K562 (cell line): ENCODE data around the gene STIM1. TPM values are rescaled to one million over a fixed set of nuclear protein-coding genes. Genes with fewer than 3 reads are reported as not detected.

Experiments used
- CEBPZ ChIP-seq: fragments of 150-350 bp; IDR thresholded peaks from 2 replicates; pipeline ENCODE4 v1.6.1; 2014; ENCODE audit warnings: low read depth, mild to moderate bottlenecking, low read length, borderline replicate concordance
- CHCHD3 ChIP-seq: fragments of 250-450 bp; sonication (Bioruptor Pico); IDR thresholded peaks from 2 replicates; pipeline ENCODE4 v2.1.2; 2022; ENCODE audit warnings: mild to moderate bottlenecking
- CTCF ChIP-seq, 3 experiments: IDR thresholded peaks in 2 of 3; conservative IDR thresholded peaks in 1 of 3; 2 replicates each; pipeline ENCODE4 v1.5.1; 2011 to 2012; ENCODE audit warnings: low read length in 3 of 3, mild to moderate bottlenecking in 3 of 3, control low read depth in 2 of 3, improper control_type of control experiment in 1 of 3, inconsistent platforms in 1 of 3, low read depth in 1 of 3, mixed read lengths in 1 of 3, moderate library complexity in 1 of 3; ENCODE audit not compliant: insufficient read depth in 2 of 3
- EP400 ChIP-seq: fragments of 450-650 bp; IDR thresholded peaks from 2 replicates; pipeline ENCODE4 v1.6.1; 2017; ENCODE audit warnings: antibody characterized with exemption, mild to moderate bottlenecking, moderate library complexity
- HNRNPL ChIP-seq: fragments of 200-400 bp; formaldehyde crosslinking; IDR thresholded peaks from 2 replicates; pipeline ENCODE4 v1.6.1; 2017; ENCODE audit warnings: low read depth, mild to moderate bottlenecking, low read length
- IRF2 ChIP-seq: sonication (generic); formaldehyde crosslinking; IDR thresholded peaks from 2 replicates; pipeline ENCODE4 v1.8.1; 2022; ENCODE audit warnings: mild to moderate bottlenecking, missing genetic modification reagents
- NCOA1 ChIP-seq: fragments of 450-650 bp; IDR thresholded peaks from 2 replicates; pipeline ENCODE4 v1.6.1; 2016; ENCODE audit warnings: low read depth
- NFE2 ChIP-seq: IDR thresholded peaks from 2 replicates; pipeline ENCODE4 v1.6.1; 2014; ENCODE audit warnings: antibody characterized with exemption, low read depth
- SRSF7 ChIP-seq: fragments of 200-400 bp; formaldehyde crosslinking; optimal IDR thresholded peaks from 2 replicates; pipeline ENCODE3; 2017; ENCODE audit warnings: mild to moderate bottlenecking, low read depth, low read length
- XRCC4 ChIP-seq: IDR thresholded peaks from one replicate; pipeline ENCODE4 v1.6.1; 2011; ENCODE audit not compliant: insufficient read depth, insufficient read length; ENCODE audit errors: extremely low read depth
- XRCC5 ChIP-seq: fragments of 200-400 bp; formaldehyde crosslinking; IDR thresholded peaks from 2 replicates; pipeline ENCODE4 v1.6.1; 2017; ENCODE audit warnings: low read depth, mild to moderate bottlenecking, low read length
- ZNF140 ChIP-seq: fragments of 250-450 bp; sonication (Bioruptor Pico); IDR thresholded peaks from 2 replicates; pipeline ENCODE4 v1.8.0; 2021; ENCODE audit warnings: moderate library complexity, mild to moderate bottlenecking, inconsistent platforms
- polyA plus RNA-seq, 8 experiments: library from polyadenylated mRNA; depleted of rRNA in 4 of 8; stranded (reverse) in 5 of 8; unstranded in 3 of 8; fragments of >200 nt; fragmentation: Nextera tagmentation in 2 of 8; fragmentation: Illumina TruSeq in 1 of 8; extraction: Ambion mirVana in 2 of 8; extraction: Trizol in 1 of 8; gene quantifications; 2 replicates each; pipeline versions ENCODE4 v1.2.1 to v1.2.3, GENCODE V29; 2011 to 2014; ENCODE audit warnings: inconsistent platforms in 1 of 8, missing spikeins in 1 of 8
- small RNA-seq: library from RNA; depleted of rRNA; stranded (forward); fragments of <200 nt; gene quantifications from one replicate; pipeline ENCODE3, GENCODE V24; 2014
- total RNA-seq, 7 experiments: library from RNA; depleted of rRNA in 6 of 7; stranded (reverse); fragments of >200 nt in 6 of 7; fragmentation: Illumina TruSeq in 2 of 7; extraction: Trizol in 2 of 7; gene quantifications; 2 replicates each; pipeline versions ENCODE4 v1.2.1 to v1.2.3, GENCODE V29; 2011 to 2021; ENCODE audit warnings: low replicate concordance in 1 of 7

STIM1 gene
- total and polyA plus RNA-seq, 9 of the 15 experiments (the other 6 are each of a cell fraction or from before 2014, with no cell fraction given), result 7.7 to 50.5 (median 22.5) TPM

- TF ChIP-seq CEBPZ (no peak), ZNF140 (no peak), SRSF7 (no peak), NFE2 (no peak), XRCC5 (no peak), XRCC4 (no peak), EP400 (peak; percentile 36; the same call in 1 of the 2 replicates), CHCHD3 (CRISPR knock-in tag) (no peak), NCOA1 (no peak), CTCF (IDR thresholded peaks at IDR 0.05 in 2 of 3, conservative IDR thresholded peaks at IDR 0.05 in 1 of 3; ENCODE audit: insufficient read depth in 2 of 3, low read depth in 1 of 3, low read length in 3 of 3) (no peak), HNRNPL (no peak), IRF2 (no peak)
Measured at GRCh38 chr11:4140067-4140636, 284.7 kb downstream of the STIM1 start (continued).

Small RNA genes lying within 50 kb of the gene (small RNA-seq; reads per million reads assigned to genes)
- gene AC087441.2, result not detected
- not detected for gene RF00409
- gene RPS29P20, result not detected

Other genes starting within 250 kb of the STIM1 start
- 0.49 and 0.50 TPM in 2 replicates for gene ART5, start 213.7 kb upstream of the STIM1 start, total RNA-seq (2014; rRNA removed)
- 0.33 TPM in 1 of 2 replicates, not detected in the other for gene ART5, start 213.7 kb upstream of the STIM1 start, total RNA-seq (2014; rRNA removed; fragmentation: Illumina TruSeq; extraction: Trizol)
- 0.25 and 0.26 TPM in 2 replicates for gene ART5, start 213.7 kb upstream of the STIM1 start, total RNA-seq (2015; rRNA removed; fragmentation: Illumina TruSeq; extraction: Trizol)
- 0.29 and 0.38 TPM in 2 replicates for gene ART5, start 213.7 kb upstream of the STIM1 start, total RNA-seq (2021)
- 0.57 and 0.59 TPM in 2 replicates for gene ART5, start 213.7 kb upstream of the STIM1 start, polyA plus RNA-seq (2011; rRNA removed)
- gene ART5, start 213.7 kb upstream of the STIM1 start, polyA plus RNA-seq (2014; fragmentation: Illumina TruSeq; extraction: Trizol), result 0.13 and 0.17 TPM in 2 replicates
- gene ART5, start 213.7 kb upstream of the STIM1 start, polyA plus RNA-seq (2014; fragmentation: Nextera tagmentation; extraction: Ambion mirVana), result under 1 TPM; 0.08 TPM
- gene ART5, start 213.7 kb upstream of the STIM1 start, polyA plus RNA-seq (2014; rRNA removed), result 0.28 and 0.53 TPM in 2 replicates
- not detected in 2 replicates for gene ART1, start 210.5 kb upstream of the STIM1 start, total RNA-seq (2014; rRNA removed)
- not detected in 2 replicates for gene ART1, start 210.5 kb upstream of the STIM1 start, total RNA-seq (2014; rRNA removed; fragmentation: Illumina TruSeq; extraction: Trizol)
- gene ART1, start 210.5 kb upstream of the STIM1 start, total RNA-seq (2015; rRNA removed; fragmentation: Illumina TruSeq; extraction: Trizol), result not detected in 2 replicates
- not detected in 2 replicates for gene ART1, start 210.5 kb upstream of the STIM1 start, total RNA-seq (2021)
- not detected in 2 replicates for gene ART1, start 210.5 kb upstream of the STIM1 start, polyA plus RNA-seq (2011; rRNA removed)
- gene ART1, start 210.5 kb upstream of the STIM1 start, polyA plus RNA-seq (2014; fragmentation: Illumina TruSeq; extraction: Trizol), result not detected in 2 replicates
- not detected for gene ART1, start 210.5 kb upstream of the STIM1 start, polyA plus RNA-seq (2014; fragmentation: Nextera tagmentation; extraction: Ambion mirVana)
- gene ART1, start 210.5 kb upstream of the STIM1 start, polyA plus RNA-seq (2014; rRNA removed), result not detected in 2 replicates
- 0.82 and 0.90 TPM in 2 replicates for gene CHRNA10, start 184.3 kb upstream of the STIM1 start, total RNA-seq (2014; rRNA removed)
- gene CHRNA10, start 184.3 kb upstream of the STIM1 start, total RNA-seq (2014; rRNA removed; fragmentation: Illumina TruSeq; extraction: Trizol), result 0.65 and 0.67 TPM in 2 replicates
- gene CHRNA10, start 184.3 kb upstream of the STIM1 start, total RNA-seq (2015; rRNA removed; fragmentation: Illumina TruSeq; extraction: Trizol), result 1.8 and 1.9 TPM in 2 replicates
- 1.4 and 1.5 TPM in 2 replicates for gene CHRNA10, start 184.3 kb upstream of the STIM1 start, total RNA-seq (2021)
- gene CHRNA10, start 184.3 kb upstream of the STIM1 start, polyA plus RNA-seq (2011; rRNA removed), result 0.81 and 1.3 TPM in 2 replicates
- 0.67 and 0.79 TPM in 2 replicates for gene CHRNA10, start 184.3 kb upstream of the STIM1 start, polyA plus RNA-seq (2014; fragmentation: Illumina TruSeq; extraction: Trizol)
- gene CHRNA10, start 184.3 kb upstream of the STIM1 start, polyA plus RNA-seq (2014; fragmentation: Nextera tagmentation; extraction: Ambion mirVana), result under 1 TPM; 0.35 to 0.42 TPM
- 1.7 and 2.3 TPM in 2 replicates for gene CHRNA10, start 184.3 kb upstream of the STIM1 start, polyA plus RNA-seq (2014; rRNA removed)
- 143 TPM in 2 replicates for gene NUP98, start 58.1 kb upstream of the STIM1 start, total RNA-seq (2014; rRNA removed)
- 116 and 118 TPM in 2 replicates for gene NUP98, start 58.1 kb upstream of the STIM1 start, total RNA-seq (2014; rRNA removed; fragmentation: Illumina TruSeq; extraction: Trizol)
- gene NUP98, start 58.1 kb upstream of the STIM1 start, total RNA-seq (2015; rRNA removed; fragmentation: Illumina TruSeq; extraction: Trizol), result 164 and 182 TPM in 2 replicates
- 122 and 130 TPM in 2 replicates for gene NUP98, start 58.1 kb upstream of the STIM1 start, total RNA-seq (2021)
- 132 and 146 TPM in 2 replicates for gene NUP98, start 58.1 kb upstream of the STIM1 start, polyA plus RNA-seq (2011; rRNA removed)
- 196 and 197 TPM in 2 replicates for gene NUP98, start 58.1 kb upstream of the STIM1 start, polyA plus RNA-seq (2014; fragmentation: Illumina TruSeq; extraction: Trizol)
- 10 to 100 TPM; 45.1 to 60.8 TPM for gene NUP98, start 58.1 kb upstream of the STIM1 start, polyA plus RNA-seq (2014; fragmentation: Nextera tagmentation; extraction: Ambion mirVana)
- 128 and 131 TPM in 2 replicates for gene NUP98, start 58.1 kb upstream of the STIM1 start, polyA plus RNA-seq (2014; rRNA removed)
- 17.9 and 26.9 TPM in 2 replicates for gene PGAP2, start 47.1 kb upstream of the STIM1 start, total RNA-seq (2014; rRNA removed)
- 18.4 and 20.2 TPM in 2 replicates for gene PGAP2, start 47.1 kb upstream of the STIM1 start, total RNA-seq (2014; rRNA removed; fragmentation: Illumina TruSeq; extraction: Trizol)
- gene PGAP2, start 47.1 kb upstream of the STIM1 start, total RNA-seq (2015; rRNA removed; fragmentation: Illumina TruSeq; extraction: Trizol), result 20.6 and 22.7 TPM in 2 replicates
- 35.2 and 38.0 TPM in 2 replicates for gene PGAP2, start 47.1 kb upstream of the STIM1 start, total RNA-seq (2021)
- gene PGAP2, start 47.1 kb upstream of the STIM1 start, polyA plus RNA-seq (2011; rRNA removed), result 47.2 and 57.2 TPM in 2 replicates
- gene PGAP2, start 47.1 kb upstream of the STIM1 start, polyA plus RNA-seq (2014; fragmentation: Illumina TruSeq; extraction: Trizol), result 46.4 and 49.7 TPM in 2 replicates
- 10 to 100 TPM; 33.7 to 40.0 TPM for gene PGAP2, start 47.1 kb upstream of the STIM1 start, polyA plus RNA-seq (2014; fragmentation: Nextera tagmentation; extraction: Ambion mirVana)
- 31.8 and 34.9 TPM in 2 replicates for gene PGAP2, start 47.1 kb upstream of the STIM1 start, polyA plus RNA-seq (2014; rRNA removed)
- gene RHOG, start 14.7 kb upstream of the STIM1 start, total RNA-seq (2014; rRNA removed), result 80.3 and 117 TPM in 2 replicates
- gene RHOG, start 14.7 kb upstream of the STIM1 start, total RNA-seq (2014; rRNA removed; fragmentation: Illumina TruSeq; extraction: Trizol), result 34.7 and 43.6 TPM in 2 replicates
- gene RHOG, start 14.7 kb upstream of the STIM1 start, total RNA-seq (2015; rRNA removed; fragmentation: Illumina TruSeq; extraction: Trizol), result 70.0 and 71.8 TPM in 2 replicates
- gene RHOG, start 14.7 kb upstream of the STIM1 start, total RNA-seq (2021), result 157 and 162 TPM in 2 replicates
- 112 and 121 TPM in 2 replicates for gene RHOG, start 14.7 kb upstream of the STIM1 start, polyA plus RNA-seq (2011; rRNA removed)
- 153 and 223 TPM in 2 replicates for gene RHOG, start 14.7 kb upstream of the STIM1 start, polyA plus RNA-seq (2014; fragmentation: Illumina TruSeq; extraction: Trizol)
- gene RHOG, start 14.7 kb upstream of the STIM1 start, polyA plus RNA-seq (2014; fragmentation: Nextera tagmentation; extraction: Ambion mirVana), result 10 to 100 TPM; 22.6 to 36.8 TPM
- 134 and 159 TPM in 2 replicates for gene RHOG, start 14.7 kb upstream of the STIM1 start, polyA plus RNA-seq (2014; rRNA removed)
- gene RRM1, start 239.1 kb downstream of the STIM1 start, total RNA-seq (2014; rRNA removed), result 118 and 134 TPM in 2 replicates
- 194 and 206 TPM in 2 replicates for gene RRM1, start 239.1 kb downstream of the STIM1 start, total RNA-seq (2014; rRNA removed; fragmentation: Illumina TruSeq; extraction: Trizol)
- gene RRM1, start 239.1 kb downstream of the STIM1 start, total RNA-seq (2015; rRNA removed; fragmentation: Illumina TruSeq; extraction: Trizol), result 156 and 163 TPM in 2 replicates
- gene RRM1, start 239.1 kb downstream of the STIM1 start, total RNA-seq (2021), result 162 and 163 TPM in 2 replicates
- gene RRM1, start 239.1 kb downstream of the STIM1 start, polyA plus RNA-seq (2011; rRNA removed), result 174 and 202 TPM in 2 replicates
- 142 and 178 TPM in 2 replicates for gene RRM1, start 239.1 kb downstream of the STIM1 start, polyA plus RNA-seq (2014; fragmentation: Illumina TruSeq; extraction: Trizol)
- 100 to 1,000 TPM; 154 to 270 TPM for gene RRM1, start 239.1 kb downstream of the STIM1 start, polyA plus RNA-seq (2014; fragmentation: Nextera tagmentation; extraction: Ambion mirVana)
- 106 and 113 TPM in 2 replicates for gene RRM1, start 239.1 kb downstream of the STIM1 start, polyA plus RNA-seq (2014; rRNA removed)